CD14-positive monocyte (primary cell): Measurements from ENCODE around the gene EFCAB5. TPM values are rescaled to one million over a fixed set of nuclear protein-coding genes. Genes with fewer than 3 reads are reported as not detected.

Experiments used
- DNase-seq, 3 donors: peaks; one replicate each; pipeline ENCODE4 v3.0.0-alpha.2; 2011 to 2022
- H2AFZ ChIP-seq: 2 replicates; pipeline ENCODE4 v1.6.0; 2012; ENCODE audit warnings: mild to moderate bottlenecking, low read depth, low read length, inconsistent platforms; ENCODE audit not compliant: insufficient read depth, poor library complexity, severe bottlenecking
- H3K27ac ChIP-seq, 2 donors: 1 replicate in 1 of 2; 2 replicates in 1 of 2; pipeline ENCODE4 v1.5.1; 2012 to 2013; ENCODE audit warnings: low read length in 2 of 2, control low read depth in 1 of 2, inconsistent platforms in 1 of 2, low read depth in 1 of 2, mild to moderate bottlenecking in 1 of 2
- H3K27me3 ChIP-seq, 2 donors: one replicate each; pipeline versions ENCODE4 v1.6.0 to v1.6.1; 2011 to 2013; ENCODE audit warnings: low read length in 2 of 2; ENCODE audit not compliant: control insufficient read depth in 2 of 2, insufficient read depth in 2 of 2
- H3K36me3 ChIP-seq, 2 donors: replicated peaks in 1 of 2; 1 replicate in 1 of 2; 2 replicates in 1 of 2; pipeline versions ENCODE4 v1.5.1 to v1.6.1; 2012 to 2013; ENCODE audit warnings: low read length in 2 of 2, control low read depth in 1 of 2, inconsistent platforms in 1 of 2, mild to moderate bottlenecking in 1 of 2; ENCODE audit not compliant: insufficient read depth in 2 of 2, control insufficient read depth in 1 of 2
- H3K4me1 ChIP-seq, 2 donors: 1 replicate in 1 of 2; 2 replicates in 1 of 2; pipeline versions ENCODE4 v1.5.1 to v1.6.1; 2012 to 2013; ENCODE audit warnings: low read length in 2 of 2, control low read depth in 1 of 2, inconsistent platforms in 1 of 2, mild to moderate bottlenecking in 1 of 2, moderate library complexity in 1 of 2; ENCODE audit not compliant: insufficient read depth in 2 of 2, control insufficient read depth in 1 of 2
- H3K4me2 ChIP-seq: replicated peaks from 2 replicates; pipeline ENCODE3; 2012; ENCODE audit warnings: low read length, moderate library complexity, mild to moderate bottlenecking; ENCODE audit not compliant: poor library complexity, severe bottlenecking; ENCODE audit errors: extremely low read depth
- H3K4me3 ChIP-seq, 3 experiments: fragments of 200-600 bp in 1 of 3; sonication (generic) in 1 of 3; replicated peaks in 1 of 3; 1 replicate in 2 of 3; 2 replicates in 1 of 3; pipeline ENCODE4 v1.5.1; 2011 to 2013; ENCODE audit warnings: low read length in 3 of 3, mild to moderate bottlenecking in 3 of 3, control low read depth in 2 of 3, low read depth in 2 of 3, inconsistent platforms in 1 of 3, moderate library complexity in 1 of 3
- H3K79me2 ChIP-seq: 2 replicates; pipeline ENCODE4 v1.6.0; 2012; ENCODE audit warnings: mild to moderate bottlenecking, control low read depth, inconsistent platforms, low read length, moderate library complexity; ENCODE audit not compliant: insufficient read depth
- H3K9ac ChIP-seq: 2 replicates; pipeline ENCODE4 v1.6.0; 2017; ENCODE audit warnings: low read length, mild to moderate bottlenecking; ENCODE audit not compliant: insufficient read depth, poor library complexity, severe bottlenecking
- H3K9me3 ChIP-seq, 2 donors: replicated peaks in 1 of 2; 1 replicate in 1 of 2; 2 replicates in 1 of 2; pipeline versions ENCODE4 v1.5.1 to v1.6.1; 2012 to 2013; ENCODE audit warnings: low read length in 2 of 2, control low read depth in 1 of 2; ENCODE audit not compliant: control insufficient read depth in 1 of 2, insufficient read depth in 1 of 2
- H4K20me1 ChIP-seq: 2 replicates; pipeline ENCODE4 v1.6.0; 2012; ENCODE audit warnings: mild to moderate bottlenecking, low read length, control low read depth, moderate library complexity; ENCODE audit not compliant: insufficient read depth
- H3K27ac Mint-ChIP-seq, 7 donors: one replicate each; pipeline ENCODE4 v1.8.0; 2020; ENCODE audit warnings: mild to moderate bottlenecking in 7 of 7, mixed read lengths in 7 of 7, moderate library complexity in 6 of 7, inconsistent platforms in 2 of 7
- H3K27me3 Mint-ChIP-seq, 3 donors: one replicate each; pipeline ENCODE4 v1.8.0; 2021 to 2022; ENCODE audit warnings: low read depth in 3 of 3, mild to moderate bottlenecking in 3 of 3, mixed read lengths in 3 of 3, moderate library complexity in 3 of 3, inconsistent platforms in 1 of 3
- H3K36me3 Mint-ChIP-seq, 2 donors: one replicate each; pipeline ENCODE4 v1.8.0; 2020; ENCODE audit warnings: mixed read lengths in 2 of 2, inconsistent platforms in 1 of 2, mild to moderate bottlenecking in 1 of 2
- H3K4me1 Mint-ChIP-seq: one replicate; pipeline ENCODE4 v1.8.0; 2020; ENCODE audit warnings: mild to moderate bottlenecking, mixed read lengths
- H3K4me3 Mint-ChIP-seq, 2 donors: one replicate each; pipeline ENCODE4 v1.8.0; 2020; ENCODE audit warnings: mild to moderate bottlenecking in 2 of 2, mixed read lengths in 2 of 2, moderate library complexity in 1 of 2
- H3K9me3 Mint-ChIP-seq, 7 donors: one replicate each; pipeline ENCODE4 v1.8.0; 2020 to 2022; ENCODE audit warnings: mixed read lengths in 7 of 7, mild to moderate bottlenecking in 6 of 7, moderate library complexity in 6 of 7, inconsistent platforms in 2 of 7
- WGBS: methylation state at CpG from one replicate; pipeline ENCODE4 v1.1.5; 2013; ENCODE audit warnings: missing lambda C conversion rate; ENCODE audit not compliant: insufficient coverage; 5-methylcytosine and 5-hydroxymethylcytosine counted together
- intact Hi-C, 2 donors: fragments of 100-400 bp; cut with micrococcal nuclease; formaldehyde crosslinking; loops; one replicate each; pipeline versions ENCODE4 v1.15.0 to v1.15.1; 2023
- polyA plus RNA-seq, 3 donors: library from polyadenylated mRNA; depleted of rRNA in 1 of 3; unstranded in 2 of 3; stranded (reverse) in 1 of 3; fragments of 300-500 nt in 2 of 3; fragments of >200 nt in 1 of 3; fragmentation: Illumina TruSeq in 2 of 3; gene quantifications; 1 replicate in 2 of 3; 2 replicates in 1 of 3; pipeline ENCODE4 v1.2.3, GENCODE V29; 2012 to 2021
- TF ChIP-seq, protein P1 (sequence below): fragments of 200-600 bp; IDR thresholded peaks from one replicate; pipeline ENCODE4 v1.8.0; 2022; ENCODE audit warnings: antibody characterized with exemption, mild to moderate bottlenecking

The EFCAB5 gene
- polyA plus RNA-seq, 3 donors = 0.04 TPM; not detected in 2

- no peak overlapping the region for H3K4me3 ChIP-seq
- H3K27me3 Mint-ChIP-seq = no peaks in the 10 kb centered on the region
- TF ChIP-seq, protein P1, sequence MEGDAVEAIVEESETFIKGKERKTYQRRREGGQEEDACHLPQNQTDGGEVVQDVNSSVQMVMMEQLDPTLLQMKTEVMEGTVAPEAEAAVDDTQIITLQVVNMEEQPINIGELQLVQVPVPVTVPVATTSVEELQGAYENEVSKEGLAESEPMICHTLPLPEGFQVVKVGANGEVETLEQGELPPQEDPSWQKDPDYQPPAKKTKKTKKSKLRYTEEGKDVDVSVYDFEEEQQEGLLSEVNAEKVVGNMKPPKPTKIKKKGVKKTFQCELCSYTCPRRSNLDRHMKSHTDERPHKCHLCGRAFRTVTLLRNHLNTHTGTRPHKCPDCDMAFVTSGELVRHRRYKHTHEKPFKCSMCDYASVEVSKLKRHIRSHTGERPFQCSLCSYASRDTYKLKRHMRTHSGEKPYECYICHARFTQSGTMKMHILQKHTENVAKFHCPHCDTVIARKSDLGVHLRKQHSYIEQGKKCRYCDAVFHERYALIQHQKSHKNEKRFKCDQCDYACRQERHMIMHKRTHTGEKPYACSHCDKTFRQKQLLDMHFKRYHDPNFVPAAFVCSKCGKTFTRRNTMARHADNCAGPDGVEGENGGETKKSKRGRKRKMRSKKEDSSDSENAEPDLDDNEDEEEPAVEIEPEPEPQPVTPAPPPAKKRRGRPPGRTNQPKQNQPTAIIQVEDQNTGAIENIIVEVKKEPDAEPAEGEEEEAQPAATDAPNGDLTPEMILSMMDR = no peak
- H3K9me3 ChIP-seq = no peaks in the 10 kb centered on the region
- H3K27ac Mint-ChIP-seq = no peak overlapping the region
- no peaks in the 10 kb centered on the region for H4K20me1 ChIP-seq
- H3K9ac ChIP-seq = no peak overlapping the region
- no CpG with 5 or more reads among the region's 2 CpGs for WGBS
- no peaks in the 10 kb centered on the region for H3K27me3 ChIP-seq
- peaks cover 1 to 17% (median 4%) of the 10 kb centered on the region in 7 donors for H3K9me3 Mint-ChIP-seq
- H3K79me2 ChIP-seq = no peaks in the 10 kb centered on the region
- no peaks in the 10 kb centered on the region for H3K4me1 ChIP-seq
- no peaks in the 10 kb centered on the region for H3K36me3 ChIP-seq
- H3K4me3 Mint-ChIP-seq = no peak overlapping the region
- no peak for DNase-seq
- H3K4me1 Mint-ChIP-seq = no peaks in the 10 kb centered on the region
- no peaks in the 10 kb centered on the region for H3K36me3 Mint-ChIP-seq
- H3K27ac ChIP-seq = no peak overlapping the region
- intact Hi-C loops = no loop called here
- no peak overlapping the region for H2AFZ ChIP-seq
- H3K4me2 ChIP-seq = no peak overlapping the region
These were observed 21.2 kb downstream of the EFCAB5 start for GRCh38 chr17:29962656-29963055.

DNA sequence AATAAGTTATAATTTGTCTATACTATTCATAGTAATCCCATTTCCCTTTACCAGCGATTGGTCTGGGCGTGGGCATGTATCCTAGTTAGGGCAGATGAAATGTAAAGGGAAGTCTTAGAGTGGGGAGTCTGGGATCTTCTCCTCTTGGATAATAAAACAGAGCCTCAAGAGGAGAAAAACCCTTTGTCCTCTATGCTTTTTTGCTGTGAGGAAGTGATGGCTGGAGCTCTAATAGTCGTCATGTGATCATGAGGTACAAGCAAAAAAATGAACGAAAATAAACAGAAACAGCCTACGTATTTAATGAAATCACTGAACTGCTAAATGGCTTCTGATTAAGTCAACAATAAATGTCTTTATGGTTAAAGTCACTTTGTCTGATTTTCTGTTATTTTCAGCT, 26.8 kb downstream of the EFCAB5 start:
- H3K4me1 Mint-ChIP-seq = no peaks in the 10 kb centered on the region
- H3K36me3 ChIP-seq = no peaks in the 10 kb centered on the region
- no peak for DNase-seq
- H2AFZ ChIP-seq = no peak overlapping the region
- H3K27me3 ChIP-seq = no peaks in the 10 kb centered on the region
- WGBS = no CpG with 5 or more reads among the region's 5 CpGs
- H3K4me3 ChIP-seq = no peak overlapping the region
- H4K20me1 ChIP-seq = no peaks in the 10 kb centered on the region
- H3K36me3 Mint-ChIP-seq = no peaks in the 10 kb centered on the region
- no peaks in the 10 kb centered on the region for H3K4me1 ChIP-seq
- H3K27ac Mint-ChIP-seq = no peak overlapping the region
- peaks cover 1 to 14% (median 3%) of the 10 kb centered on the region in 7 donors for H3K9me3 Mint-ChIP-seq
- H3K27me3 Mint-ChIP-seq = peaks cover 0 to 1% (median 0%) of the 10 kb centered on the region in 3 donors
- H3K4me2 ChIP-seq = no peak overlapping the region
- H3K9ac ChIP-seq = no peak overlapping the region
- H3K27ac ChIP-seq = no peak overlapping the region
- TF ChIP-seq, protein P1 = no peak
- intact Hi-C loops = no loop called here
- H3K9me3 ChIP-seq = no peaks in the 10 kb centered on the region
- H3K4me3 Mint-ChIP-seq = no peak overlapping the region
- H3K79me2 ChIP-seq = no peaks in the 10 kb centered on the region
